RWPE2 (cell line): ENCODE measurements around the gene TMEM272.
"Not testable (repeated sequence)": the region's sequence is repeated elsewhere in the genome, so short reads cannot be mapped to it uniquely, and the experiment has no call there.

Experiments used
- ATAC-seq: fragments of 200-7000 bp; cut with Tn5 transposase; 3 replicates; pipeline ENCODE4 v1.9.1; 2021; ENCODE audit warnings: low read depth
- DNase-seq: peaks from one replicate; pipeline ENCODE4 v3.0.0-alpha.2; 2020; ENCODE audit warnings: low spot score
- H3K27ac ChIP-seq: fragments of 450-650 bp; 2 replicates; pipeline ENCODE4 v1.5.1; 2017; ENCODE audit warnings: mild to moderate bottlenecking; ENCODE audit not compliant: poor library complexity, severe bottlenecking
- H3K27me3 ChIP-seq: fragments of 250-450 bp; sonication (Bioruptor Pico); 2 replicates; pipeline ENCODE4 v1.5.1; 2021; ENCODE audit warnings: mild to moderate bottlenecking, moderate library complexity; ENCODE audit not compliant: insufficient read depth, poor library complexity, severe bottlenecking
- H3K36me3 ChIP-seq: fragments of 250-450 bp; sonication (Bioruptor Pico); 2 replicates; pipeline ENCODE4 v1.5.1; 2020; ENCODE audit warnings: low read depth, mild to moderate bottlenecking, moderate library complexity
- H3K4me1 ChIP-seq: fragments of 250-450 bp; sonication (Bioruptor Pico); 2 replicates; pipeline ENCODE4 v1.5.1; 2021; ENCODE audit warnings: mild to moderate bottlenecking, moderate library complexity; ENCODE audit not compliant: insufficient read depth, poor library complexity, severe bottlenecking
- H3K4me3 ChIP-seq: fragments of 250-450 bp; sonication (Bioruptor Pico); 2 replicates; pipeline ENCODE4 v1.5.1; 2021; ENCODE audit warnings: mild to moderate bottlenecking, moderate library complexity; ENCODE audit not compliant: severe bottlenecking
- H3K9me3 ChIP-seq: fragments of 250-450 bp; sonication (Bioruptor Pico); 2 replicates; pipeline ENCODE4 v1.5.1; 2021; ENCODE audit warnings: mild to moderate bottlenecking, moderate library complexity; ENCODE audit not compliant: severe bottlenecking
- TF ChIP-seq, protein P1 (sequence below): fragments of 450-650 bp; IDR thresholded peaks from one replicate; pipeline ENCODE4 v1.5.1; 2017; ENCODE audit warnings: mild to moderate bottlenecking, moderate library complexity; ENCODE audit not compliant: poor library complexity, severe bottlenecking

The TMEM272 gene

DNA sequence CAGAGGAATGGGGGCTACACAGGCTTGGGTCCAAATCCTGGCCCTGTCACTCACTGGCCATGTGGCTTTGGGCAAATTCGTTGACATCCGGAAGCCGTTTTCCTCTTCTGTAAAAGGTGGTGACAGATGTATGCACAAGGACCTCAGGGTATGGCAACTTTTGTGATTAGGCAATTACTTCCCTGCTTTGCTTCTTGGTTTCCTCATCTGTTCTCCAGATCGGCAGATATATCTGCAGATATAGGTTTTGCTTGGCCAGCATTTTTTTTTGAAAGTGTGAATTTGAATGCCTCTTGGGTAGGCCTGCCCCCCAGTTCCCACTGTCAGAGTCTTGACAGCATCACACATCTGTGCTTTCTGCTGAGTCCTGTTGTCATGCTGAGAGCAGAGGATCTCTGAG, 17.7 kb downstream of the TMEM272 start:
- Histone ChIP-seq H3K27me3 (no peaks in the 10 kb centered on the region), H3K4me1 (peaks cover 3% of the 10 kb centered on the region), H3K27ac (no peak overlapping the region), H3K4me3 (no peak overlapping the region), H3K36me3 (no peaks in the 10 kb centered on the region), H3K9me3 (no peaks in the 10 kb centered on the region)
- ATAC-seq (no peak), DNase-seq (no peak)
- TF ChIP-seq, protein P1, sequence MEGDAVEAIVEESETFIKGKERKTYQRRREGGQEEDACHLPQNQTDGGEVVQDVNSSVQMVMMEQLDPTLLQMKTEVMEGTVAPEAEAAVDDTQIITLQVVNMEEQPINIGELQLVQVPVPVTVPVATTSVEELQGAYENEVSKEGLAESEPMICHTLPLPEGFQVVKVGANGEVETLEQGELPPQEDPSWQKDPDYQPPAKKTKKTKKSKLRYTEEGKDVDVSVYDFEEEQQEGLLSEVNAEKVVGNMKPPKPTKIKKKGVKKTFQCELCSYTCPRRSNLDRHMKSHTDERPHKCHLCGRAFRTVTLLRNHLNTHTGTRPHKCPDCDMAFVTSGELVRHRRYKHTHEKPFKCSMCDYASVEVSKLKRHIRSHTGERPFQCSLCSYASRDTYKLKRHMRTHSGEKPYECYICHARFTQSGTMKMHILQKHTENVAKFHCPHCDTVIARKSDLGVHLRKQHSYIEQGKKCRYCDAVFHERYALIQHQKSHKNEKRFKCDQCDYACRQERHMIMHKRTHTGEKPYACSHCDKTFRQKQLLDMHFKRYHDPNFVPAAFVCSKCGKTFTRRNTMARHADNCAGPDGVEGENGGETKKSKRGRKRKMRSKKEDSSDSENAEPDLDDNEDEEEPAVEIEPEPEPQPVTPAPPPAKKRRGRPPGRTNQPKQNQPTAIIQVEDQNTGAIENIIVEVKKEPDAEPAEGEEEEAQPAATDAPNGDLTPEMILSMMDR, result no peak

DNA sequence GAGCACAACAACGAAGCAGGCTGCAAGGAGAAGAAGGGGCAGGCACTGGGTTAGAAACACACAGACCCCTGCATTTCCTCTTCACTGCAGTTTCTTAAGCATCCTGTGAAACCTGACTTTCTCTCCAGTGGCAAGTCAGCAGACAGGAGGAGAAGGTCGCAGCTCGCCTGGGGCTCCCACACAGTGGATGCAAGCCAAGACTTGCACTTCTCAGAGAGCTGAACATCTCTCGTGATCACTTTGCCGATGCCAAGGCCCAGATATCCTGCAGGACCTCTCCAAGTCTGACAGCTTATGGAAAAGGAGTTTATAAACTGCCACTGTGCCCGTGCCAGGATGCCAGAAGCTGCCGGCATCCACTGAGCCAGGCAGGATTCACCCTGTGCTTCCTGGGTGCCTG, 18.4 kb downstream of the TMEM272 start:
- Histone ChIP-seq H3K36me3 (no peaks in the 10 kb centered on the region), H3K4me1 (peaks cover 3% of the 10 kb centered on the region), H3K9me3 (no peaks in the 10 kb centered on the region), H3K4me3 (no peak overlapping the region), H3K27me3 (no peaks in the 10 kb centered on the region), H3K27ac (no peak overlapping the region)
- TF ChIP-seq, protein P1, result no peak
- no peak for DNase-seq
- peak; percentile 50; the same call in 1 of the 3 replicates for ATAC-seq

DNA sequence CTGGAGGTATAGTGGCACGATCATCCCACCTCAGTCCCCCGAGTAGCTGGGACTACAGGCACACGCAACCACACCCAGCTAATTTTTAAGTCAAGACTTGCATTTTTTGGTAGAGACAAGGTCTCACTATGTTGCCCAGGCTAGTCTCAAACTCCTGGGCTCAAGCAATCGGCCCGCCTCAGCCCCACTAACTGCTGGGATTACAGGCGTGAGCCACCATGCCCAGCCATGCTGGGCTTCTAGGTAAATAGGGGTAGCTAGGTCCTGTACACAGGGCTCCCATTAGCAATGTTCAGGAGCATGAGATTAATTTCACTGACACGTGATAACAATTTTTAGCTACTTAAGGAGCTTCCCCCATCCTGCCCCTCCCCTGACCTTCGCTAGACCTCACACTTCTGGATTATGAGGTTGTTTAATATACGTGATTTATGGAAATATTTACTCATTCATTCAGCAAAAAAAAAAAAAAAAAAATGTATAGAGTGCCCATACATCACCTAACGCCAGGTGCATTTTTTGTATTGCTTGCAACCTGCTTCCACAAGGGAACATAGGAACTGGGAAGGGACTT, 19.2 kb downstream of the TMEM272 start:
- DNase-seq (no peak), ATAC-seq (no peak)
- no peak overlapping the region for H3K4me3 ChIP-seq
- peaks cover 3% of the 10 kb centered on the region for H3K4me1 ChIP-seq
- no peaks in the 10 kb centered on the region for H3K36me3 ChIP-seq
- TF ChIP-seq, protein P1, result no peak
- no peak overlapping the region for H3K27ac ChIP-seq
- H3K27me3 ChIP-seq, result no peaks in the 10 kb centered on the region
- no peaks in the 10 kb centered on the region for H3K9me3 ChIP-seq

DNA sequence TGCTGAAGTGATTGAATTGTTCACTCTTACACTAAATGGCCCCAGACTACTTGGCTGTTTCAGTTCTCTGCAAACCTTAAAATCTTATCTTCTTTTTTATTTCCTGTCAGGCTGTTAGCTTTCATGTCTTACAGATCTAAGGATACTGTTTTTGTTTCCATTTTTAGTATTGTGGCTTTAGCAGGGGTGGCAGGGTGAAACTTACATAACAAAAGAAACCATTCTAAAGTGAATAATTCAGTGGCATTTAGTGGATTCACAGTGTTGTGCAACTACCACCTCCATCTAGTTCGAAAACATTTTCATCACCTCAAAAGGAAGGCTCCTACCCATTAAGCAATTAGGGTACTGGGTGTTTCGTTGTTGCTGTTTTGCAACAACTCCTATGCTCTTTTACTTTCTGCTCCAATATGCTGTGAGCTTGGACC, 19.8 kb downstream of the TMEM272 start:
- no peaks in the 10 kb centered on the region for H3K36me3 ChIP-seq
- H3K27ac ChIP-seq, result no peak overlapping the region
- no peak for ATAC-seq
- TF ChIP-seq, protein P1, result no peak
- no peaks in the 10 kb centered on the region for H3K27me3 ChIP-seq
- no peak for DNase-seq
- H3K4me1 ChIP-seq, result peaks cover 3% of the 10 kb centered on the region
- no peak overlapping the region for H3K4me3 ChIP-seq
- no peaks in the 10 kb centered on the region for H3K9me3 ChIP-seq

DNA sequence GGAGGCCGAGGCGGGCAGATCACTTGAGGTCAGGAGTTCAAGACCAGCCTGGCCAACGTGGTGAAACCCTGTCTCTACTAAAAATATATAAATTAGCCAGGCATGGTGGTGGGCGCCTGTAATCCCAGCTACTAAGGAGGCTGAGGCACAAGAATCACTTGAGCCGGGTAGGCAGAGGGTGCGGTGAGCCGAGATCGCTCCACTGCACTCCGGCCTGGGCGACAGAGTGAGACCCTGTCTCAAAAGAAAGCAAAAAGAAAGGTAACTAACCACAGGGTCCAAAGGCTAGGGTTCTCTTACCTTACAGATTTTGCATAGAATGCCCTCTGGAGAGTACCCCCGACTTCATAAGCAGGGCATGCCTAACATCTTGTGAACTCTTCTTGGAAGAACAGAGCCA, 20.3 kb downstream of the TMEM272 start:
- not testable (repeated sequence) for H3K27ac ChIP-seq, H3K4me3 ChIP-seq, H3K4me1 ChIP-seq, ATAC-seq, DNase-seq, H3K36me3 ChIP-seq, H3K9me3 ChIP-seq, H3K27me3 ChIP-seq
